HG03457 (cell line): ENCODE measurements around the gene COX7B.
"Not testable (repeated sequence)": the region's sequence is repeated elsewhere in the genome, so short reads cannot be mapped to it uniquely, and the experiment has no call there.

Experiments
- ATAC-seq: cut with Tn5 transposase; IDR thresholded peaks from one replicate; pipeline ENCODE4 v1.9.1; 2021; ENCODE audit warnings: moderate number of reproducible peaks; ENCODE audit not compliant: unreplicated experiment

COX7B gene

GRCh38 chrX:77945031-77945430, 45.8 kb downstream of the COX7B start:
- not testable (repeated sequence) for ATAC-seq

GRCh38 chrX:77945910-77946545, 46.8 kb downstream of the COX7B start:
- ATAC-seq = no peak

- no peak for ATAC-seq
These were observed 47.3 kb downstream of the COX7B start for GRCh38 chrX:77946571-77946970.

GRCh38 chrX:77949840-77950239, 50.6 kb downstream of the COX7B start:
- no peak for ATAC-seq

- no peak for ATAC-seq
These were observed 52.9 kb downstream of the COX7B start for GRCh38 chrX:77952173-77952572.

GRCh38 chrX:77953302-77953701, 54.0 kb downstream of the COX7B start:
- no peak for ATAC-seq

GRCh38 chrX:77953708-77954107, 54.4 kb downstream of the COX7B start:
- ATAC-seq = no peak
